GM18907 (cell line): ENCODE measurements around the gene CASTOR1.

Source experiments
- ATAC-seq: cut with Tn5 transposase; IDR thresholded peaks from one replicate; pipeline ENCODE4 v1.9.1; 2021; ENCODE audit warnings: mild to moderate bottlenecking, moderate library complexity; ENCODE audit not compliant: unreplicated experiment

CASTOR1 gene

DNA sequence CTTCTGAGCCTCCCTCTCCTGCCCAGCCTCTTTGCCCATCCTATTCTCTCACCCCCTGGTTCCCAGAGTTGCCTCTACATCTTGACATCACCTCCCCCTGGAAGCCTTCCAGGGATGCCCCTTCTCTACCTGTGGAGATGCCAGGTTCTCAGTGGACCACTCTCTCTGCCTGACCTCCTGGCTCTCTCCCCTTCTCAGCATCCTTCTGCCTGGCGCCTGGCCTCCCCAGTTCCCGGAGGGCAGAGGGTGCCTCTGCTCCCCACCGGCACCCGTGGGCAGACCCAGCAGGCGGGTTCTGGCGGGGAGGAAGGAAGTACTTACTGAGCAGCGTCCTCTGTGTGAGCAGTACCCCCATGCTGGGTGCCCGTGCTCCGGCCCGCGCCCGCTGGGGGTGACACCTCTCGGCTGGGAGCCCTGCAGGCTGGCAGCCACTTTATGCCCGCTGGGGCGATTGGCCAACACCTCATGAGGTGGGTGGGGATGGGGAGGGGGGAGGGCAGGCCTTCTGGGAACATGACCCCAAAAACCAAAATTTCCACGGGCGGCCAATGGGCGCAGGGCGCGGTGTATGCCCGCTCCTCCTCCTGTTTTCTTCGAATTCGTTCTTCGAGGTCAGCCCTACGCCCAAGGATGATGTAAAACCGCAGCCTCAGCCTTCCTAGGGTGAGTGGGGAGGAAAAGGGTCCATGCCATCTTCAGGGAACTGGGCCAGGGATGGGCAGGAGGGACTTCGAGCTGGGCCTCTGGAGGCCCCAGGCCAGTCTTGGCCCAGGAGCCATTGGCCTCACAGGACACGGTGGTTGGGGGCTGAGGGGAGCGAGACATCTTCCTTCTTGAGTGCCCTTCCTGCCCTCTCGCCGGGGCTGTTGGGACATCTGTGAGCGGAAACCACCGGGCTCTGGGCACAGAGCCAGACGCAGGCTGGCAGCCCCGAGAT is 22.6 kb downstream of the CASTOR1 start, which contains the start of gene OSM:
Gene OSM, minus strand, starts transcription at position 407 of the 937 bp plus-strand sequence. Its CDS starts 52 bp downstream, at position 355.
- ATAC-seq = peak; percentile 33

DNA sequence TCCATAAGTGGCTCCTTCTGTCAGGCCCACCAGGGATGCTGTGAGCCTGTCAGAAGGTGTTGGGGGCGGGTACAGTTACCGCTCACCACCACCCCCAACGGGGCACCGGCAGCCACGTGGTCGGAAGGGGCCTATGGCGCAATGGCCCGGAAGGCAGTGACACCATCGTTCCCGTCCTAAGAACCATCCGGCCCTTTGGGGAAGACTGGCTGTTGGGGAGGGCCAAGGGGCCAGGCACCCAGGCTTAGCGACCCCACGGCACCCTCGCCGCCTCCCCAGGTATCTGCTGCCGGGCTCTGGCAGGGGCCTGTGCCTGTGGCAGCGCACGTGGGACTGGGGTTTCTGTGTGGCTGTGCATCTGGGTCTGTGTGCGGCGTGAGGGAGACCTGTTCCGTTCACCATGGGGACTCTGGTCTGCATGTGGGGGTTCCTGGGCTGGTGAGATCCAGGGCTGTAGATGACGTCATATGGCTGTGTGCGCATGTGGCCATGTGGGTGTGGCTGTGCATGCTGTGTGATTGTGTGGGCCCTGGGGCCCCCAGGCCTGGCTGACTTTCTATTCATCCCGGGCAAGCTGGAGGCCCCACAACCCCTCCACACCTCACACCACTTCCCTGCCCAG is 23.4 kb downstream of the CASTOR1 start:
- peak; percentile 49 for ATAC-seq

DNA sequence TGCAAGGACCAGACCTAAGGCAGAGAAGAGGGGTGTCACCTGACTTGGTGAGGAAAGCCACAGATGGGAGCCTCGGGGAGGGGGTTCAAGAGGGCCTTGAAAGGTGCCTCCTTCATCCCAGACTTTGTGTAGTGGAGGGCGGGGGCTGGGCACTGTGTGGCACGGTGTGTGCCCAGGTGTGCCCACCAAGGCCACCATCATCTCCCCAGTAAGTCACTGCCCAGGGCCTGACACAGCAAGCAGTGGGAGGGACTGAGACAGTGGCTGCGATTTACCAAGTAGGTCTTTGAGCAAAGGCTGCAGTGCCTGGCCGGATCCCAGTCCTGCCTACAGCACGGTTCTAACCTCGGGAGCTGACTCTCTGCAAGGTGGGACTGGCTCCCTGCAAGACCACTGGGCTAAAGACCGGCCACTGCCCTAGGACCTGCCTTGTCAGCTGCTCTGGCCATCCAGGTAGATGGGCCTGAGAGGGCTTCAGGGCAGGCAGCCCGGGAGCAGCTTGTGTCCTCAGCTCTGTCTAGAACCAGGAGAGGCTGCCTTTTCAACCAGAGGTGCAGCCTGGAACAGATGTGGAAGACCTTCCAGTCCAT is 24.1 kb downstream of the CASTOR1 start:
- no peak for ATAC-seq

DNA sequence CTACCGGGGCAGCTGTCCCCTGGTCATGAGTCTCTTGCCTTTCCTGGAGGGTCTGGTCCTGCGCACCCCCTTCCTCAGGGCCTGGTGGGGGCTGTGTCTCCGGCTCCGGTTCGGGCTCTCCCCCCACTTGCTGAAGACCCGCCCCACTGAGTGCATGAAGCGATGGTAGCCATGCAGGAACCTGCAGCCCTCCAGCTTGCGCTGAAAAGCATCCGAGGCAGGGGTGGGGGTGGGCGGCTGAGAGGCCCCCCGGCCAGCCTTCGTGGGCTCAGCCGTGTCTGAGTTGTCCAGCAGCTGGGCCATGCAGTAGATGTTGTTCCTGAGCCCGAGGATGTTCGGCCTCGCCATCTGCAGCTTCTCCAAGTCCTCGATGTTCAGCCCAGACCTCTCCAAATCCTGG is 25.4 kb downstream of the CASTOR1 start:
- ATAC-seq = no peak

DNA sequence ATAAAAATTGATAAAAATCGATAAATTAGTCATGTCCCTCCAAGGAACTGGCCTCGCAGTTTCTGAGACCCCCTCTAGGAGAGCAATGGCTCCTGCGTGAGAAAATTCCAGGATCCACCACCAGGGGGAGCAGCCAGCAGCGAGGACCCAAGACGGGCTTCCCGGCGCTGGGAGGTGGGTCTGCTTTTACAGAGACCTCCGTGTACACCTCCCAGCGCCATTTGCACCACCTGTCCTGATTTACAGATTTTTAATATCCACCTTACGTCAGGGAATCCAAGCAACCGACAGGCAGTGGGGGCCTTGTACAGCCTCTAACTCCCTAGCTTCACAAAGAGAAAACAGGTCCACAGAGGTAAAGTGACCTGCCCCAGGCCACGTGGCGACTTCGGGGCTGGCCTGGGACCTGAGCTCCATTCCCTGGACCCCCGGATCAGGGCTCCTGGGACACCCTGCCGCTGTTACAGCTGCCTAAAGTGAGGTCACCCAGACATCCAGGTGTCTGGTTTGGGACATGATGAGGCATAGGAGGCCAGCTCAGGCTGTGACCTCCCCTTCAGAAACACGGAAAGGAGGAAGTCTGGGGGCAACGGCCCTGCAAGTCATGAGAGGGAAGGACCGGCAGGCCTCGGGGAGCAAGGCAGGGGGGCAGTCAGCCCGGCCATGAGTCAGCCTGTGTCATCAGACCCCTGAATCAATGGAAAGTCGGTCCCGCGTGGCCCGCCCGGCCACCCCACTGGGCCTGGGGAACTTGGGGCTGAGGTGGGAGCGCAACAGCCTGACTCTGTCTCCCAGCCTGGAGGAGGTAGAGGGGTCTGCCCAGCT is 26.2 kb downstream of the CASTOR1 start:
- no peak for ATAC-seq

DNA sequence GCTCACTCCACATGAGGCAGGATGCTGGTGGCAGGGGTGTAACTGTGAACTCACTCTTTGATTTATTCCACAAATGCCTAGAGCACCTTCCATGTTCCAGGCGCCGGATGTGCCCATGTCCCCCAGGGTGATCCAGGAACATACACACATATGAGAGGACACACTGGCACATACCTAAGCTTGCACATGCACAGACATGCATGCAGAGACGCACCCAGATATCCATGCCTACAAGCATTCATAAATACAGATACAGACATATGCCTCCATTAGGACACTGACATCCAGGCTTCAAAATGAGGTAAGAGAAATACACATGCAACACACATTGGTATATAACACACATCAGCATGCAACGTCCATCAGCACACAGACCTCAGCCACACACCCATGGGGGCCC is 27.2 kb downstream of the CASTOR1 start:
- no peak for ATAC-seq

DNA sequence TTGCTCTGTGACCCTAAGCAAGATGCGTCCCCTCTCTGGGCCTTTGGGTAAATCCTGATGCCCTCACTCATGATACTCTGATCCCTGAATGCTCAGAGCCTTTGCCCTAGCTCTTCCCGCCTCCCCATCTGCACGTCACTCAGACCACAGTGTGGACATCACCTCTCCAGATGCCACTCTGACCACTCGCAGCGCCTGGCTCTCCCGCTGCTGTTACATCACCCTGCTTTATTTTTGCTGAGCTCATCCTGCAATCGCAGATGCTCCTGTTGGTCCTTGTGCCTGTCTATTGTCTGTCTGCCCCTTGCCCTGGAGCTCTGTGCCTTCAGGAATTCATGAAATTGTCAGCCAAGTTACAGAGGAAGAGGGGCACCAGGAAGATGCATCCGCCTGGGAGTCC is 28.2 kb downstream of the CASTOR1 start:
- no peak for ATAC-seq

DNA sequence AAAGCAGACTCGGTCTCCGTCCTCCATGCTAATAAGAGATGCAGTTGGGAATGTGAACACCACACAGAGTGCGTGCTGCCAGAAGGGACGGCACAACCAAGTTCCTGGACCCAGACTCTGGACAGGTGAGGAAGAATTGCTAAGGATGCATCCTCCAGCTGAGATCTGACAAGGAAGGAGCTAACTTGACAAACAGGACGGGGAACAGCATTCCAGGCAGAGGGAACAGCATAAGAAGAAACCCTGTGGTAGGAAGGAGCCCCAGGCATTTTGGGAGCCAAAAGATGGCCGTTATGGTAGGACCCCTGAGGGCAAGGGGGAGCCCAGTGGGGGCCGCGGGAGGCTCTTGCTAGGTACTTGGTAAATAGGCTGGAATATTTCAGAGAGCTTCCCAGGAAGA is 28.6 kb downstream of the CASTOR1 start:
- no peak for ATAC-seq

DNA sequence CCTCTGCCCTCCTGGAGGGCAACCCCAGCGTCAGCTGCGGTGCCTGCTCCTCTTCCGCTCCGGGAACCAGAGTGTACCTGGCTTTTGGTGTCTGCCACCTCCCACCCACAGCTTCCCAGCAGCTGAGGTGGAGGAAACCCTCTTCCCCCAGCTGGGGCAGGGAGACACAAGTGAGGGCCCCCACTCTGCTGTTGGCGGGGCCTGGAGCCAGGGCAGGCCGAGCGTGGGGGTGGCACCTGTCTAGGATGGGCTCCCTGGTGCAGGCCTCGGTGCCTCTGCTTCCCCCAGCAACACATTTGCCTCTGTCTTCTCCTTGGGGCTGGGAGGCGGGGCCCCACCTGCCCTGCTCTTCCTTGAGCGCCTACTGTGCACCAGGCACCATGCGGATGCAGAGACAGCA is 29.0 kb downstream of the CASTOR1 start:
- ATAC-seq = no peak

DNA sequence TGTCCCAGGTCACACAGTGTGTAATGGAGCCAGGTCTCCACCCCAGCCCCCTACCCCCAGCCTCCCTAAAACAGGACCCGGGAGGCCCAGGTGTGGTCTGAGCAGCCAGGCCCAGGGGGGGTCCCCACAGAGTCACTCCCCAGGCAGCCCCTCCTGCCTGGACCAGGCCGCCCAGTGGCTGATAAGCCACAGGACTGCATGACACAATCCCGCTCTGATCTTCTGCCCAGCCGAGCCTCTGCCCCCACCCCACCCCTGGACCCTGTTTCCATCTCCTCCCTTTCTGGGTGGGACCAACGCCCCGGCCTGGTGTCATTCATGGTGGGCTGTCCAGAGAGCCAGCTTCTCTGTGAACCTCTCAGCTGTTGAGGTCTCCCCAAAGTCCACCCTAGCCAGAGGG is 35.0 kb downstream of the CASTOR1 start:
- ATAC-seq = no peak

DNA sequence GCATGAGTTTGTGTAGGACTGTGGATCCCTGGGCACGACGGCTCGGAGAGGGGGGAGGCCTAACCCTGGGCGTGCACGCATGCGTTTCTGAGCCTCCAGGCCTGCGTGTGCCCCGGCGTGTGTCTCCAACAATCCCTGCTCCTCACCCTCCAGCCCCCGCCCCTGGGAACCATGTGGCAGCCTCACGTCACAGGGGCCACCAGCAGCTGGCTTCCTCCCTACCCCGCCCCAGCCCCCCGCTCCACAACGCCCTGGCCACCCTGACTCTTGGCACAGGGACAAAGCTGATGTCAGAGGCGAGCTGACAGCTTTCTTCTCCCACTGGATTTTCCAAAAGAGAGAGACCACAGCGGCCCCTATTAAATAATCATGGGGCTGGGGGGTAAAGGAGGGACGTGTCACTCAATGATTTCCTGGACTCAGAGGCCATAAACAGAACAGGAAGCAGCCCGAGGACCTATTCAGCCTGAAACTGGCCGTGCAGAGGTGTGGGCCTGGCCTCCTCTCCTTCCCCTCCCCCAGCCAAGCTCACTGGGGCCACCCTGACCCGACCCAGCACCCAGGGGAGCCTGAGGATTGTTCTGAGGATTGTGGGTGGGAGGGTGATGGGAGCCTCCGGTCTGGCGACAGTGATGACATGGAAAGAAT is 36.0 kb downstream of the CASTOR1 start:
- ATAC-seq = no peak

DNA sequence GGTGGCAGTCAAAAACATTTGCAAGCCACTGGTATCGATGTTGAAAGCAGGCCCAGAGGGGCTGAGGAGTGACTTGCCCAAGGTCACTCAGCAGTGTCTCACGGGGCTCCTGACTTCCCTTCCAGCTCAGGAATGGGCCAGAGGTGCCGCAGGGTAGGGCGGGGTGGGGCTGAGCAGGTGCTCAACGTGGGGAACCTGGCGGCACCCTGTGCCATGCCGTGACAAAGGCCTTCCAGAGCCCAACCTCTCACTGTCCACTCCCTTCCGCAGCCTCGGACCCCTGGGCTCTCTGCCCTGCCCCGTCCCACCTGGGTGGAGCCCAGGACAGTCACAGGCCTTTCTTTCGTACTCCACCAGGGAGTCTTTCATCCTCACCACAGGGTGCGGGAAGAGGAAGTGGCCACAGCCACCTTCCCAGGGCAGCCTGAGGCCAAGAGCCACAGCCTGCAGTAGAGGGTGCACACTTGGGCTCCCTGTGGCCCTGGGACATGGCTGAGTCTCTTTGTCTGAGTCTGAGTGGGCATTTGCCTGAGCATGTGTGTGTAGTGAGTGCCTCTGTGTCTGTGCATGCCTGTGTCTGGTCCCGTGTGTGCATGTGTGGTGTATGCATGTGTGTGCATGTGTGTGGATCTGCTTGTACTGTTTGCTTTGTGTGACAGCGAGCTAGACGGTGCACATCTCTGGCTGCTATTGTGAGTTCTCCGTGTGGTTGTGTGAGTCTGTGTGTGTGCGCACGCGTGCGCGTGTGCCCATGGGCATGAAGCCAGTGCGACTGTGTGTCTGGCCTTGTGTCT is 36.7 kb downstream of the CASTOR1 start:
- no peak for ATAC-seq

DNA sequence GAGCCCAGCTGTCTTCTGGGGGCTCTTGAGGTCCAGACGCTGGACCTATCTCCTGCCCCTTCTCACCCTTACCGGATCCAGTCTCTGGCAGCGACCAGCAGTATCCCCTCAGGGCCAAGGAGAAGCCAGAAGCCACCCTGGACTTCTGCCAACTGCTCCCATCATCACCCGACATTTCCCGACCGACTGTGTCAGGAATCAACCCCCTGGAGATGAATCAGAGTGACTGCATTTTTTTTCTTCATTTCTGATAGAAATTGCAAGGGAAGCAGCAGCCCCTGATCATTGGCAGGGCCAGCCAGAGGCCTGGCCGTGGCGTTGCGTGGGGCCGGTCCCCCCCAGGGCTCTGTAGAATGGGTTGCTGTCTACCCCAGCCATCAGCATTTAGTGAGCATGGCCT is 37.6 kb downstream of the CASTOR1 start:
- no peak for ATAC-seq

DNA sequence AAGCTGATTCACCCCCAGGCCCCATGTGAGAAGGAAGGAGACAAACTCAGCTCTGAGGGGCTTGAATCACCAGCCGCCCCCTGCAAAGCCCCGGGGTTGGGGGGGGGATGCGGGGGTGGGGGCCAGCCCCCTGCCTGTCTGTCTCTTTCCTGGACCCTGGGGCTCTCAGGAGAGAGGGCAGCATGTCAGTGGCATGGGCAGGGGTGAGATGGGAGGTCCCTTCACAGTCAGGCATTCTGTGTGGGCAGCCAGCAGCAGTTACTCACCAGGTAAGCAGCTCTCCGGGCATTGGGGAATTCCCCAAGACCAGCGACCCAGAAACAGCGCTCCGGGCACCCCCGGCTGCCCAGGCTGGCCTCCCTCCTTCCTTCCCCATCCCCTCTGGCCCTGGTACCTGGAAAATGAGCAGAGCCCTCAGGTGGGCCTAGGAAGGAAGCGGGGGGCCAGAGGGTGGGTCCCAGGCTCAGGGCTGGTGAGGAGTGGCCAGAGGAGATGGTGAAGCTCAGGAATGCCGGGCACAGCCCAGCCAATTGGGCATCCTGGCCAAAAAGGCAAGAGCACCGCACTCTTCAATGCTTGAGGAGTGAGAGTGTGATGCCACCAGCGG is 38.5 kb downstream of the CASTOR1 start:
- ATAC-seq = no peak

DNA sequence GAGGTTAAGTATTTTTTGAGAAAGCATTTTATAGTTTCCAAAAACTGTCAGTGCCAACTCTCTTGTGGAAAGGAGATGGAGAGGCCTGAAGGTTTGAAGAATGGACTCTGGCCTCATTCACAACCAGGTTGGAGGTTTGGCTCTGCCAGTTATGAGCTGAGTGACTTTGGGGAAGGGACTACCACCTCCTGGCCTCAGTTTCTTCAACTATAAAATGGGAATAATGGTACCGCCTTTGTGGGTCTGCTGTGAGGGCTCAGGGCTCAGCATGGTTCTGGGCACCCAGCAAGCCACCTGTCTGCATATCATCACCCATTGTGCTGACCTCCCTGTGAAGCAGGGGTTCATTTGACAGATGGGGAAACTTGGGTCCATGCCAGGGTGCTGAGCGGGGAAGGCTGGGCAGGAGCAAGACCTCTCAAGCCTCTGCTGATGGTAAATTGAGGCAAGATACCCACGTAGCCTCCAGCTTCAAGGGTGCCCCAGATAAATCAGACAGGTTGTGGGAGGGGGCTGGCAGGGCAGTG is 39.2 kb downstream of the CASTOR1 start:
- ATAC-seq = no peak

DNA sequence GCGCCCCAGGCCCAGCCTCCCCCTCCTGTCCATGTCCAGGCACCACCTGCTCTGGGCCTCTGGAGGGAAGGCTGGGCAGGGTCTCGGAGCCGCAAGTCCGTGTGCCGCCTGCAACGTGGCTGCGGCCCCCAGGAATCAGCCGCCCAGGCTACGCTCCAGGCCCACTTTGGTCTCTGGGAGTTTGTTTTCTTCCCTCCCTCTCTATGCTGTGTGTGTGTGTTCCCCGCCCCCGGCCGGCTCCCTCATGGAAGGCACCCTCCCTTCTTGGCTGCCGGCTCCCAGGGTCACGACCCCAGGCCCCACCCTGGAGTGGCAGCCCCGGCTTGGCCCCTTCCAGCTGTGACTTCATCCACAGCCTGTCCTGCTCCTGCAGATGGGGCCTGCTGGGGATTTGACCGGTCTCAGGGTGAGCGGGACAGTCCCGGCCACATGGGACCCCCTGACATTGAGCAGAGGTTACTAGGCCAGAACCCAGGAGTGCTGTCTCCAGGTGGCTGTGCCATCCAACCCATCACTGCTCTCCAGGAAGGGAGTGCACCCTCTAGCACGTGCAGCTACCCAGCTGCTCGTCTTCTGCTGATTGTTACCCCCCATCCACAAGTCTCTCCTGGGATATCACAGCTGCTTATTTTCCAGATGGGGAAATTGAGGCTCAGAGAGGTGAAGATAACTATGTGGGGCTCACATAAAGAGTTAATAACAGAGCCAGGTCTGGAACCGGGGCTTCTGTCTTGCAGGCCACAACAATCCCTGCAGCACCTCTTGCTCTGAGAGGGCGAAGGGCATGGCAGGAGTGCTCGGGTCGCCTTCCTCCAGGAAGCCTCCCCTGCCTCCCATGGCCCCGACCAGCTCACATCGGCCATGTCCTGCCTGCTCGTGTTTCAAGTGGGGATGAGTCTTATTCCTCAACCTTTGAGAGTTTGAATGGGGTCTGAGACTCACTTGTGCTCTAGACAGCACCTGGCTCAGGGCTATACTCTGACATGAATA is 40.0 kb downstream of the CASTOR1 start:
- no peak for ATAC-seq

DNA sequence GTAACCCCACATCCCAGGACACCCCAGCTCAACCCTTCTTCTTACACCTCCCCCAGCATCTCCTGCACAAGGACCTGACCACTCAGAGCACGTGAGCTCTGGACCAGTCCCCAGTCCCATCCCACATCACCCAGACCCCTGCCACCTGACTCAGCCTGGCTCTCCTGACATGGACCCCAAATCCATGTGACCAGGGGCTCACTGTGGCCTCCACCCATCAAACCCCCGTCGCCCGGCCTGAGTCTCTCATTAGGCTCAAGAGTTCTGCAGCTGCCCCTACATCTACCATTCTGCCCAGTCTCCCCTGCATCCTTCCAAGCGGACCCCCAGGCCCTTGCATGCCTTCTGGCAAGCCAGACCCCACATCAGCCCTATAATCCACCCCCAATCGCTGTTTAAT is 40.8 kb downstream of the CASTOR1 start:
- ATAC-seq = no peak

DNA sequence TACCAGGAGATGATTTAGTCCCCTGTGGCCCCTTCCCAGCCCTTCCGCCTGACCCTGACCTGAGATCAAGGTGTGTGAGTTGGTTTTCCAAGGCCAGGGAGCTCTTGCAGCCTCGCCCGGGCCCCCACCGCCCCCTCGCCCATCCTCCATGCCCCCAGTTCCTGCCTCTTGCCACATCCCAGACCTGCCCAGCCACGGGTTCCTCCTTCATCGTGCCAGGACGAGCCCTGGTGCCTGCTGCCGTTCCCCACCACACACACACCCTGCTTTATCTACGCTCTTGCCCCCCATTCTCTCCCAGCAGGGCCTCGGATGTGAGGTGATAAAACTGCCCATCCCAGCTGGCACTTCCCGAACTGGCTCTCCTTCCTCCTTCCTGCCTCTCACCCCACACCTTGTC is 41.3 kb downstream of the CASTOR1 start:
- no peak for ATAC-seq
